Measurements from ENCODE around the gene ADGRL1.

ADGRL1 gene

GRCh38 chr19:14141041-14141440, 64.9 kb downstream of the ADGRL1 start:
- no peak for DNase-seq (ENCODE audit: low read depth in 2 of 3, low spot score in 1 of 3)

DNA sequence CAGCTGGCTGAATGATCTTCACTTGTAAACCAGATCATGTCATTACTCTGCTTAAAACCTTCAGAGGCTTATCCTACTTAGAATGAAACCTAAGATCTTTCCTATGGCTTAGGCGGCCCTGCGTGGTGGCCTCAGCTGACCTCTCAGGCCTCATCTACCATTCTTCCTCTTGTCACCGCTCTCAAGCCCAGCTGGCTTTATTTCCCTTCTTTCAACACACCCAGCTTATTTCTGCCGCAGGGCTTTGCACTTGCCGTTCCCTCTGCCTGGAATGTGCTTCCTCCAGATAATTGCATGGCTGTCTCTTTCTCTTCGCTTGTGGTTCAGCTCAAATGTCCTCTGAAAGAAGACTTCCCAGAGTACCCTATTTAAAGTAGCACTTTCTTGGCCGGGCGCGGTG, 66.0 kb downstream of the ADGRL1 start:
- no peak for DNase-seq (ENCODE audit: low read depth in 2 of 3, low spot score in 1 of 3)

GRCh38 chr19:14138576-14139265, 67.2 kb downstream of the ADGRL1 start:
- no peak for DNase-seq (ENCODE audit: low read depth in 2 of 3, low spot score in 1 of 3)

DNA sequence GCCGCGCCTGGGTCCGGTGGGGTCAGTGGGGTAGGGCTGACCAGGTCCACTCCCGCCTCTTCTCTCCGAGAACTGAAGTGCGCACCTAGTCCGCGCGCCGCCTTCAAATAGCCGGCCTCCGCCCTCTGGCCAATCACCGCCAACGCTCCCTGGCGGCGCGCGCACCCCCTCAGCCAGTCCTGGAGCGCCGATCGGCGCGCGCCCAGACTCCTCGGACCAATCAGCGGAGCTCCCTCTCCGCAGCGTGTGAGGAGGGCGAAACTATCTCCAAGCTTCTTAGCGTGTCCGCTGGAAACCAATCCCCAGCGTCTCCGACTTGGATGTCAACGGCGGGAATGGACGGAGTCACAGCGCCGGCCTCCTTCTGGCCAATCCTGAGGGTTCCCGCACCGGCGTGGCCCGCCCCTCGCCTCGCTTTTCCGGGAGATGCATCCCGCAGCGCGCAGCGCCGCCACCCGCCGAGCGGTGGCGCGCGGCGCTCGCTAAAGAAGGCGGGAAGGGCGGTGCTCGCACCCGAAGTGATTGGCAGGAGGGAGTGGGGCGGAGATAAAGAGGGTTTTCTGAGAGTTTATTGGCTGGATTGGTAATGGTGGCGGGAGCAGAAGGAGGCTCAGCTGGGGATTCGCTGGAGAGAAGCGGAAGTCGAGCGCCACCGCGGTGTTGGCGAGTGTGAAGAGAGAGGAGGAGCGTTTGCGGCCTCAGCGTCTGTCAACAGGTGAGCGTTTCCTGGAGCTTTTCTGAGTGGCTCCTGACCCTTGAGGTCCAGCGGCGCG, 69.3 kb downstream of the ADGRL1 start, which contains the start of gene ASF1B:
Gene ASF1B (minus strand): TSS at position 81 of the 773 bp plus-strand sequence. CDS start 133 bp downstream, outside the sequence.
- peak; percentile 93 to 98 (median 96) for DNase-seq (ENCODE audit: low read depth in 2 of 3, low spot score in 1 of 3)

GRCh38 chr19:14135985-14136508, 69.9 kb downstream of the ADGRL1 start:
- DNase-seq (ENCODE audit: low read depth in 2 of 3, low spot score in 1 of 3), result no peak

DNA sequence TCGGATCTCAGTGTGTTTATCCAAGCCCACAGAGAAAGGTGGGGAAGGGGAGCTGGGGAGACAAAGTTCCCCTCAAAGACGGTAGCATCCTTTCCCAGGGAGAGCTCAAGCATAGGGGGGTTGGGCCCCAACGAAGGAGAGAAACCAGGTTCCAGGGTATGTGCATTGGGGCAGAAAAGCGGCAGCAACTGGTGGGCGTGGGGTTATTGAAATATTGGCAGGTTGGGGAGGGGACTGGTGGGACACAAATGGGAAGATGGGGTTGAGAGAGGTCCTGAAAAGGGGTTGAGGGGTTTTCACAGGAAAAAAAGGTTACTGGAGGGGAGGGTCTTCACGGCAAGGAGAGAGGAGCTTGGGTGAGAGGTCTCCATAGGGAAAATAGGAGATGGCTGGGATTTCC, 70.6 kb downstream of the ADGRL1 start:
- DNase-seq (ENCODE audit: low read depth in 2 of 3, low spot score in 1 of 3), result no peak

DNA sequence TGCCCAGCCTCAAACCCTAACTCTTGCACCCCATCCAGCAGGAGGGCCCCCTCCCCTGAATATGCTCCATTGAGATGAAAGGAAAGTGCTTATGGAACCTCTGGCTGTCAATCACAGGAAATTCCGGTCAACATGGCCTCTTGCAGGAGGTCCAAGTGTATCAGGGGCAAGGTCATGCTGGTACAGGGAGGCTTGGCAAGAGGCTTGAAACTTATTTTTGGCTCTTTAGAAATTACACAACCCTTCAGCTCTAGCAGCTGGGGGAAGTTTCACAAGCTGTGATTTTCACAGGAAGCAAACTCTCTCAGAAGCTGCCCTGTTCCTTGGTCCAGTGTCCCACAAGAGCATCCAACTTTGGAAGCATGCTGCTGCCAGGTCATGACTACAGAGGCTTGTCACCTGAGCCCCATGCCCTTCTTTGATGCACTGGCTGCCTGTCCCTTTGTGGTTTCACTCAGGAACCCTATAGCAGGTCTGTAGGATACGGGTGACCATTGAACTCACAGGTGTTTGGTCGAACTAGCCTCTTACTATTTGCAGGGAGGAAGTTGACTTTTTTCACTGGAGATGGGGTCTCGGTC, 78.0 kb downstream of the ADGRL1 start:
- DNase-seq (ENCODE audit: low read depth in 2 of 3, low spot score in 1 of 3), result no peak

GRCh38 chr19:14127176-14127575, 78.8 kb downstream of the ADGRL1 start:
- DNase-seq (ENCODE audit: low read depth in 2 of 3, low spot score in 1 of 3), result no peak

GRCh38 chr19:14122924-14123323, 83.0 kb downstream of the ADGRL1 start:
- DNase-seq (ENCODE audit: low read depth in 2 of 3, low spot score in 1 of 3), result no peak

DNA sequence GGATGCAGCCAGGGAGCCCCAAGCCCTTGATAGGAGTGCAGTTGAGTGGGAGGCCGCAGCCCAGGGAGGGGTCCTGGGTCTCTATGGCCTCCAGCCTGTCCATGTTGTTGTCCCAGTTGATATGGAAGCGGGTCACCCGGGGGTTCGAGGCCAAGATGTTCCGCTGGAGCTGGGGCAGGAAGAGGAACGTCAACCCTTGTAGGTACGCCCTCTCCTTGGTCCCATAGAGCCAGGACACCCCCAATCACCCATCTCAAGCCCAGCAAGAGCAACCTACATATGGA, 85.5 kb downstream of the ADGRL1 start:
- no peak for DNase-seq (ENCODE audit: low read depth in 2 of 3, low spot score in 1 of 3)

DNA sequence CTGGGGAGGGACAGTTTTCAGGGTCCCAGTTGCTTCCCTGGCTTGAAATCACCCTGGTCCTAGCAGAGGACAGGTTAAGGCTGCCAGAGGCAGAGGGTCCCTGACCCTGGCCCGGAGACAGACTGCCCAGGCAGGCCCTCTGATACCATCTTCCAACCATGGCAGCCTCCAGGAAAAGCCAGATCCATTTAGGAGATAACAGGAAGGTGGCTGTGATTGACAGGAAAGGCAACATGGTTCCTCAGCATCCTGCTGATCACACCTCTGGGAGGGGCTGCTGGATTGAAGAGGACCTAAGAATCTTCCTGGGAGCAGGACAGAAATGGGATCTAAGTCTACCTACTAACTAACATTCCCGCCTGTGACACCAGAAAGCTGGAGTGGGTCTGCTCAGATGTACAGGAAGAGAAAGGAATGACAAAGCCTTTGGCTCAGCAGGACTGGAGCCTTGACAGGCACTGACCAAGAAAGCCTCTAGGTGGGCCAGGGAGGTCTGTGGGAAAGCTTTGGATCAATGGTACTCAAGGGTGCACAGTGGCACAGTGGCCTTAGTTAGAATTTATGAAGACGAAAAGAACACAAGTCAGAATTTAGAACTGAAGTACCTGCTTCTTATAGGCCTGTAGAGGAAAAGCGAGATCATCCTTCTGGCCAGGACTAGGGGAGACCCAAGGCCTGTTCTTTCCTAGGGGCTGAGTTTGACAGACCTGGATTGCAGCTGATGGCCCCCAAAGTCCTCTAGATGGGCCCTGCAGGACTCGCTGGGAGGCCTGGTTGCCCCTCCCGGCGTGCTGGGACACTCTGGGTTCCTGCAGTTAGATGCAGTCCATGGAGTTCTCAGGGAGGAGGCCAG, 86.1 kb downstream of the ADGRL1 start:
- no peak for DNase-seq (ENCODE audit: low read depth in 2 of 3, low spot score in 1 of 3)

GRCh38 chr19:14119146-14119545, 86.8 kb downstream of the ADGRL1 start:
- DNase-seq (ENCODE audit: low read depth in 2 of 3, low spot score in 1 of 3), result no peak

DNA sequence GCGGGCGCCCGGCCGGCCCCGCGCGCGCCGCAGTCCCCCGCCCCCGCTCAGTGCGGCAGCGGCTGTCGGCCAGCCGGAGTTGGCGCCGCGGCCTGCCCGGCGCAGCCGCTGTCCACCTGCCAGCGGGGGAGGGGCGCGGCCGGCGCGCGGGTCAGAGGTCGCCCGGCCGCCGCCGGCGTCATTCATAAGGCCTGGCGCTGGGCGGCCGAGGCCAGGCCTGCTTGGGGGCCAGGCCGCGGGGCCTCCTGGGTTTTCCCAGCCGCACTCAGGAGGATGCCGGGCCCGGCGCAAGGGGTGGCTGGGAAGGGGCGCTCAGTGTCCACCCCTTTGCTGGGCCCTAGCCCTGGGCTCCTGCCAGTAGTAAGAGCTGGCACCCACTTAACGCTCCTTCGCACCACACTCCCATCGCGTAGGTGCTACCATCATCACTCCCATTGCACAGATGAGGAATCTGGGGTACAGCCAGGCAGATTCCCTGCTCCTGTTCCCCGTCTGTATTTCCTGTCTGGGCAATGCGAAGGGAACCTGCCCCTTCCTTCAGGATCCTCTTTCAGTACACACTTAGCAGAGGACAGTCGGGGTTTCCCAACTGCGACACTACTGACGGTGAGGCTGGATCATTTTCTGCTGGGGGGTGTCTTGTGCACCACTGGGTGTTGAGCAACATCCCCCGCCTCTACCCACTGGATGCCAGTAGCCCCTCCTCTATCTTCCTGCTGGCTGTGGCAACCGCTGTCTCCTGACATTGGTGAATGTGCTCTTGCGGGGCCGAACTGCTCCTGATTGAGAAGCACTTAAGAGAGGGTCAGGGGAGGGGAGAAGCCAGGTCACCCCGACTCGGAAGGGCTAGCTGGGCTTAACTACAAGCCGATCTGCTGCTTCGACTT, 87.6 kb downstream of the ADGRL1 start:
- peak in 1 of 3 donors; percentile 19 for DNase-seq (ENCODE audit: low read depth in 2 of 3, low spot score in 1 of 3)

GRCh38 chr19:14117668-14118164, 88.3 kb downstream of the ADGRL1 start, which contains the start of gene PRKACA:
PRKACA (minus strand) TSS chr19:14117762; CDS start chr19:14117547, 215 bp downstream.
- peak; percentile 92 to 98 (median 97) for DNase-seq (ENCODE audit: low read depth in 2 of 3, low spot score in 1 of 3)

GRCh38 chr19:14116918-14117578, 88.9 kb downstream of the ADGRL1 start:
- DNase-seq (ENCODE audit: low read depth in 2 of 3, low spot score in 1 of 3), result no peak

DNA sequence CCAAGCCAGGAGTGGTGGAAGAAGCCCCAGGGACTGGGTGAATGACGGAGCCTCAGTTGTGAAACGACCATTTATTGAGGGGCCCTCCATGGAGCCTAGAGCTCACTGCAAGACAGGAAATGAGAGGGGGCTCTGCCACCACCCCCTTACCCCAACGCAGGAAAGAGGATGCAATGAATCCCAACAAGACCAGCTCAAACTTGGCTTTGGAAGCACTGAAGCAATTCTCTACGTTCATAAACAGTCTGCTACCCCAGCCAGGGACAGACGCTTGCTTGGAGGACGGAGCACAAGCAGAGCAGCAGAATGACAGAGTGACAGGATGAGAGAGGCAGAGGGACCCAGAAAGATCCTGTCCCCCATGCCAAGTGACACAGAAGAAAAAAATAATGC, 89.4 kb downstream of the ADGRL1 start:
- DNase-seq (ENCODE audit: low read depth in 2 of 3, low spot score in 1 of 3), result no peak

DNA sequence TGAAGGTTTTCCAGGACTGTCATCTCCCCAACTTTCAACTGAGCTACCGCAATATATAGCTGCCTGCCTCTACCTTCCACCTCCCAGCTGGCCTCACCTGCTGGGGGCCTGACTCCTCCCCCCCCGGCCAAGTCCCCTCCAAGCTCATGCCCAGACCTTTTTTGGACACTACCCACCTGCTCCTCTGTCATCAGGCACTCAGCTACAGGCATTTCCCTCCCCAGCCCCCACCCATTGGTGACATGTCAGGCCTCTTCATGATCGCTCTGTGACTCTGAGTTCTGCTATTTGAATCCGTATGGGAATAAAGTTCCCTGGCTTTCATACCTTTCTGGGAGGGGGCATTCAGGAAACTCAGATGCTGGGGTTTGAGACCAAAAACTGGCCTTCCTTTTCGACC, 90.2 kb downstream of the ADGRL1 start:
- no peak for DNase-seq (ENCODE audit: low read depth in 2 of 3, low spot score in 1 of 3)

- peak in 2 of 3 donors; percentile 40 to 49 for DNase-seq (ENCODE audit: low read depth in 2 of 3, low spot score in 1 of 3)
These were observed 91.1 kb downstream of the ADGRL1 start for GRCh38 chr19:14114854-14115253.

DNA sequence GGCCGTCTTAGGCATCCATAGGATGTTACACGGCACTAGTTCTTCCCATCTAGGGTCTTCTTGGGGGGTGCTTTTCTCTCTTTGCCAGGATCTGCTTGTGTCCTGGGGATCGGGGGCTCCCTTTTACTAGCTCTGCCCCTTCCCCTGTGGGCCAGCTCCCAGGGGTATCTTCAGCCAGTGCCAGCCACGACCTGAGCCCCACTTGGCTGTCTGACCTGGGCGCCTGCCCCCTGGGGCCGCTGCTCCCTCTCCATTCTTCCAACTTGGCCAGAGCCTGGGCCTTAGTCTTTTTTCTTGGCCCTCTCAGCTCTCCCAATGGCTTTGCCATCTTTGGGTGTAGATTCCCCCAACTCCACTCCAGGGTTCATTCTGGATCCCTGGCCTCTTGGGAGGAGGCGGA, 91.5 kb downstream of the ADGRL1 start:
- DNase-seq (ENCODE audit: low read depth in 2 of 3, low spot score in 1 of 3), result no peak

All from stimulated activated CD4-positive, alpha-beta T cell treated with anti-CD3 and anti-CD28 coated beads, Interleukin-12 subunit alpha, Interleukin-12 subunit beta, amount 100 ng/mL, for 48 hours (primary cell).